ENCODE data around the gene CA5A. TPM values are rescaled to one million over a fixed set of nuclear protein-coding genes. Genes with fewer than 3 reads are reported as not detected.

Gene CA5A
- total RNA-seq, 4 donors from 2014 or later, result not detected

DNA sequence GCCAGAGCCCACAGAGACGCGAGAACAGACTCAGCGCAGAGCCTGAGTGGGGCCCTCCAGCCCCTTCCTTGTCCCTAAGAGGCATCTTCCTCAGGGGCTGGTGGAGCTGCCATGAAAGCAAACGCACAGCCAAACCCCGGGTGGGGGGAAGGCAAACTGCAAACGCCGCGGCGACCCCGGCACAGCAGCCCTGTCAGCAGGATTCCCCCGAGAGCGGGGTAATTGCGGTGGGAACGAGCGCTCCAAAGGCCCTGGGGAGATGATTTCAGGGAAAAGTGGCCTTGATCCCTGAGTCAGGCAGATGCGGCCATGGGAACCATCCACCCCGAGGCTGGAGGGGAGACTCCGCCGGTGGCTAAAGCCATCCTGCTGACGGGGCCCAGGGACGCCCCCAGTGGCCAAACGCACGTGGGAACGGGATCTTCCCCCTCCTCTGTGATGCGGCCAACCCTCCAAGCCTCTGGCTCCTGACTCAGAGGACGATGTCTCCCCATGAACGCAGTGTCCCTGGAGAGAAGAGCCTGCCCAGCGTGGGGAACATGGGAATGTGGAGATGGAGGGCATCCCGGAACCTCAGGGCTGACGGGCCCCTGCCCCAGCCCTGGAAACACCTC is 92.1 kb downstream of the CA5A start:
- TF ChIP-seq, protein P1, sequence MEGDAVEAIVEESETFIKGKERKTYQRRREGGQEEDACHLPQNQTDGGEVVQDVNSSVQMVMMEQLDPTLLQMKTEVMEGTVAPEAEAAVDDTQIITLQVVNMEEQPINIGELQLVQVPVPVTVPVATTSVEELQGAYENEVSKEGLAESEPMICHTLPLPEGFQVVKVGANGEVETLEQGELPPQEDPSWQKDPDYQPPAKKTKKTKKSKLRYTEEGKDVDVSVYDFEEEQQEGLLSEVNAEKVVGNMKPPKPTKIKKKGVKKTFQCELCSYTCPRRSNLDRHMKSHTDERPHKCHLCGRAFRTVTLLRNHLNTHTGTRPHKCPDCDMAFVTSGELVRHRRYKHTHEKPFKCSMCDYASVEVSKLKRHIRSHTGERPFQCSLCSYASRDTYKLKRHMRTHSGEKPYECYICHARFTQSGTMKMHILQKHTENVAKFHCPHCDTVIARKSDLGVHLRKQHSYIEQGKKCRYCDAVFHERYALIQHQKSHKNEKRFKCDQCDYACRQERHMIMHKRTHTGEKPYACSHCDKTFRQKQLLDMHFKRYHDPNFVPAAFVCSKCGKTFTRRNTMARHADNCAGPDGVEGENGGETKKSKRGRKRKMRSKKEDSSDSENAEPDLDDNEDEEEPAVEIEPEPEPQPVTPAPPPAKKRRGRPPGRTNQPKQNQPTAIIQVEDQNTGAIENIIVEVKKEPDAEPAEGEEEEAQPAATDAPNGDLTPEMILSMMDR (IDR thresholded peaks at IDR 0.05; ENCODE audit: low read depth), result no peak

DNA sequence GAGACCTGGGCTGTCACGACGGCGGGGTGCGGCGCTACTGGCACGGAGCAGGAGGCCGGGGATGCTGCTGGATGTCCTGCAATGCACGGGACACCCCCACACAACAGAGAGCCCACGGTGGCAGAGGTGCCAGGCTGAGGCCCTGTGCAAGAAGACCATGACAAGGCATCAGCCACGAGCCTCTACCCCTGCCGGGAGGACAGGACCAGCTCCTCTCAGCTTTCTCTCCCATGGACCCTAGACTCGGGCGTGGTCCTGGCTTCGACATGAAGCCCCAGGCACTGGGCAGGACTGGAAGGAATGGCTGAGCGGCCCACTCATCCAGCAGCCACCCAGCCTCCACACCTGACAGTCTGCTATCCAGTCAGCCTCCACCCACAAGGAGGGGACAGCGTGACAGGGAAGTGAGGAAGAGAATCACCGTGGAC is 92.6 kb downstream of the CA5A start:
- TF ChIP-seq, protein P1 (IDR thresholded peaks at IDR 0.05; ENCODE audit: low read depth), result no peak

DNA sequence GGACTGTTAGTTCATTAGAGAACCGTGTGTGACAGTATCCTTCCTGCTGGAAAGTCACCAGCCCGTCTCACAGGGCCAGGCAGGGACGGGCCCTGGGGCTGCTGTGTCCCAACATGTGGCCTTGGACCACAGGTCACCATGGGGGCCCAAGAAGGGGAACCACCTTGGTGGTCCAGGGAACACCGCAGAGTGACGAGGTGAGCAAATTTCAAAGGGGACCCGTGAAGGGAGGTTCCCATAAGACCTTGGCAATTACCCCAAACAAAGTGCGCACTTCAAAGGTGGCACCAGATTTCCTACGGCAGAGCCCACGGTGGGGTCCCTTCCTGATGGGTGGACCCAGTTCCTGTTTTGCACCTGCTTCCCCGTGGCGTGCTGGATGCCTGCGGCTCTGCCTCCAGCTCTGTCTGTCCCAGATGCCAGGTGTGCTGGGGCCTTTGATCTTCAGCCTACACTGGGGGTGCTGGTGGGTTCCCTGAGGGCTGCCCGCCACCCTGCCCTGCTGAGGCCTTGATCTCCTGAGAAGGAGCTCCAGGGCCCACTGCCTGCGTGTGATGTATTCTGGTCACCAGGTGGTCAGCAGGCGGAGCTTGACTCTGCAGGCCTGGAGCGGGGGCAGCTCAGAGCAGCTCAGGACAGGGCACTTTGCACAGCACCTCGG is 94.0 kb downstream of the CA5A start:
- TF ChIP-seq, protein P1 (IDR thresholded peaks at IDR 0.05; ENCODE audit: low read depth), result no peak

DNA sequence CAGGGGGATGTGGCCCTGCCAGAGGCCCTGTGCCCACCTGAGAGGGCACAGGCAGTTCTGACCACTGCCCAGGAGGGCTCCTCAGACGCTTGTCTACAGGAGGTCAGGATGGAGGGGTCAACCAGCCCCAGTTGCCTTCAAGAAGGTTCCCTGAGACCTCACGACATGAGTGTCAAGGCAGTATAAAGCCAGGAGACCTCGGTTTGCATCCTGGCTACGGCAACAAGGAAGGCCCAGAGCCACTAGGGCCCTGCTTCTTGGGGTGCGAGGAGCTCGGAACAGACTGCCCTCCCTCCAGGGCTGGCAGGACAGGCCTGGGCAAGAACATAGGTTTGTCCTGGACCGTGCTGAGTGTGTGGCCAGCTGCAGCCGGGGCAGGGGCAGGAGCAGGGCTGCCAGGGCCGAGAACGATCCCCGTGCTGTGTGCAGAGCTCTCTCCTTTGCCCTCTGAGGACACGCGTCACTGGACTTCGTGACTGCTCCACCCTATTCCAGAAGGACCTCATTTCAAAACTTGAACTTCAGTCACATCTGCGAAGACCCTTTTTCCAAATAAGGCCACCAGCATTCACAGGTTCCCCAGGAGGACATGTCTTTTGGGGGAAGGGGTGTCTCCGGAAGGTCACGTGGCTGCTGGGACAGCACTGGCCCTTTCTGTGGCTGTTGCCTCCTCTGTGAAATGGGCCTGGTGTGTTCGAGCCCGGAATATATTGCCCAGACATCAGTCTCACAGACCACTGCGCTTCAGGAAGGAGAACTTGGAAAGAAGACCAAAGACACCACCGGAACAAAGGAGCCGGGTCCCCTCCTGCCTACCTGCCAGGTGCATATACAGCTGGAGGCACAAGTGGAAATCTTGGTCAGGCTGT is 94.8 kb downstream of the CA5A start:
- TF ChIP-seq, protein P1 (IDR thresholded peaks at IDR 0.05; ENCODE audit: low read depth), result no peak

DNA sequence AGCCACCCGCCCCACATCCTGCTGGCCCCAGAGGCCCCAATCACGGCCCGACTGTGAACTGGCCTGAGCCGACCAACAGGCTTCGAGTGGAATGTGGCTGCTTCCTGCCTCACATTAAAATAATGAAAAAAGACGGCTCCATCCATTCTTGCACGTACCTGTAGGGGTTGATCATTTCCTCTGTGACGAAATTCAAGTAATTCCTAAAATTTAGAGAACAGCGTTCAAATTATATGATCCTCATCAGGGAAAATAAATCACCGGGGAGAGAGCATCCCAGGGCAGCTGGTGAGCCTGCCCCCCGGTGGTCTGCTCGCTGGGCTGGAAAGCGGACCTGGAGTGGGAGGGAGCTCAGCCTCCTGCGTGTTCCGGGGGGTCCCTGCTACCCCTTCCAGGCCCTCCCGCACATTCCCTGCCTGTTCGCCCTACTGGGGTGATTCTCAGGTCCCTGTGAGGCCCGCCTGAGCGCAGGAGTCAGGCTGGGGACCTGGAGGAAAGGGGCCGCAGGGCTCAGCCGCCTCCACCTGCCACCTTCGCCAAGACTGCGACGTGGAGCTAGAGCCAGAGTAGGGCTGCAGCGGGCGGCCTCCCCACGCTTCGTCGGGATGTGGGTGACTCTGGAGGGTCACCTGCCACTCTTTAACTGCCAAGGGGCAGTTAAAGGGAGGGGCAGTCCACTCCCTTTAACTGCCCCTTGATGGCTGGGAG is 95.9 kb downstream of the CA5A start:
- TF ChIP-seq, protein P1 (IDR thresholded peaks at IDR 0.05; ENCODE audit: low read depth), result no peak

DNA sequence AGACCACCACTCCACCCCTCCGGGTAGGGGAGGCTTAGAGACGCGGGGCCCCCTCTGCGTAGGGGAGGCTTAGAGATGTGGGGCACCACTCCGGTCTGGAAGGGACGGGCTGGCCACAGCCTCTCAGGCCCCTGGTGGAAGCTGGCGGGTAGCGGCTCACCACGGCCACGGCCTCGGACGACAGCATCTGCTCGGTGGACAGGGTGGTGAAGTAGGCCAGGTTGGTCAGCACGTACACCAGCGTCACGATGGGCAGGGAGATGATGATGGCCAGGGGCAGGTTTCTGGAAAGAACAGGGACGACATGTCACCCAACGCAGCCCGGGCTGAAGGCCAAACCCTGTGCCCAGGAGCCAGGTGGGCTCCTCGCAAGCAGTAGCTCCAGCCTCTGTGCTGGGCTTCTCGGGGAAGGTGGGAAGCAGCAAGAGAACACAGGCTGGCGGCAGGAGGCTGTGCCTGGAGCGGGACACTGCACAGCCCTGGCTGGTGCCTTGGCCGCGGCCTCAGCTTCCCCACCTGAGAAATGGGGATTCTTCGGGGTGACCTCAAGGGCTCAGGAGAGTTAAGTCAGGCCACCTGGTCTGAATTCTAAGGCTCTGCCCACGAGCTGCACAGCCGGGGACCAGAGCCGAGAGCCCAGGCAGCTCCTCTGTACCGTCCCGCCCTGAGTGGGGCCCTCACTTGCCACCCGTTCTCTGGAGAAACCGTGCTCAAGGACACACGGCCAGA is 96.6 kb downstream of the CA5A start:
- TF ChIP-seq, protein P1 (IDR thresholded peaks at IDR 0.05; ENCODE audit: low read depth), result no peak

Data from subcutaneous adipose tissue (tissue), 4 donors.